Activated naive CD8-positive, alpha-beta T cell treated with anti-CD3 and anti-CD28 coated beads, Interleukin-2, amount 50 U/mL, for 16 hours (primary cell): Measurements from ENCODE around the gene RGL3.
"Not testable (repeated sequence)": the region's sequence is repeated elsewhere in the genome, so short reads cannot be mapped to it uniquely, and the experiment has no call there.

Experiments used
- DNase-seq: peaks from one replicate; pipeline ENCODE4 v3.0.0-alpha.2; 2020; ENCODE audit warnings: low read depth, low spot score

Gene RGL3

GRCh38 chr19:11418549-11419506 is at the start of gene RGL3:
RGL3 (minus strand) TSS chr19:11419314; CDS start chr19:11419278, 36 bp downstream.
- no peak for DNase-seq

- not testable (repeated sequence) for DNase-seq
Measured at GRCh38 chr19:11468266-11468845, 49.2 kb upstream of the RGL3 start.

- DNase-seq = no peak
Measured at GRCh38 chr19:11465600-11465999, 46.5 kb upstream of the RGL3 start.

- no peak for DNase-seq
Measured at GRCh38 chr19:11464333-11465265, 45.5 kb upstream of the RGL3 start.

- no peak for DNase-seq
Measured at GRCh38 chr19:11463391-11463790, 44.3 kb upstream of the RGL3 start.

GRCh38 chr19:11461453-11461852 is 42.3 kb upstream of the RGL3 start:
- no peak for DNase-seq

GRCh38 chr19:11460207-11460606 is 41.1 kb upstream of the RGL3 start:
- no peak for DNase-seq

- DNase-seq = not testable (repeated sequence)
Measured at GRCh38 chr19:11458912-11459311, 39.8 kb upstream of the RGL3 start.

GRCh38 chr19:11458236-11458900 is 39.3 kb upstream of the RGL3 start:
- no peak for DNase-seq

- DNase-seq = no peak
Measured at GRCh38 chr19:11457831-11458230, 38.7 kb upstream of the RGL3 start.

GRCh38 chr19:11457115-11457514 is 38.0 kb upstream of the RGL3 start:
- DNase-seq = no peak

- no peak for DNase-seq
Measured at GRCh38 chr19:11456659-11457058, 37.5 kb upstream of the RGL3 start.

- not testable (repeated sequence) for DNase-seq
Measured at GRCh38 chr19:11455233-11455554, 36.1 kb upstream of the RGL3 start.

GRCh38 chr19:11453468-11454341 is 34.6 kb upstream of the RGL3 start:
- DNase-seq = no peak

GRCh38 chr19:11452620-11453310 is 33.7 kb upstream of the RGL3 start:
- no peak for DNase-seq

GRCh38 chr19:11451871-11452619 is 32.9 kb upstream of the RGL3 start:
- no peak for DNase-seq

- no peak for DNase-seq
Measured at GRCh38 chr19:11451327-11451870, 32.3 kb upstream of the RGL3 start.

- no peak for DNase-seq
Measured at GRCh38 chr19:11450570-11451326, 31.6 kb upstream of the RGL3 start.
